ENCODE measurements around the gene TIMM44. TPM values are rescaled to one million over a fixed set of nuclear protein-coding genes. Genes with fewer than 3 reads are reported as not detected.
A peak's percentile ranks its signal among the peaks of the same experiment; 100 is the strongest.

TIMM44 gene
- total RNA-seq, 4 donors from 2014 or later = 53.9 to 168 (median 94.1) TPM

DNA sequence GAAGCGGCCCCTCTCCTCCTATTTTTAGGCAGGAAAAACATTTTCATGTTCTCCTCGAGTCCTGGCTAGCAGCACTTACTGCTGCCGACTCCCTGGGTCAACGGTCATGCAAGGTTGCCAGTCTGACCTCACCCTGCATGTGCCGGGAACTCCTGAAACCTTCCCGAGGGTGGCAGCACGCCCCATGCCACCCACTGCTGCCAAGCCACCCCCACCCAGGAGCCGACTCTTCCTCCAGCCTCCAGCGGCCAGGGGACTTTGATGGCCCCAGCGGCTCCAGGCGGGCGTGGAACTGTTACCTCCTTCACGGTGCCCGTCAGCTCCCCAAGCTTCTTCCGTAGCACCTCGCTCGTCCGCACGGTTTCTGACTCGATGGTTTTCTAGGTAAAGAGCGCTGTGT lies 8.7 kb downstream of the TIMM44 start:
- no peak overlapping the region for H3K27ac ChIP-seq
- intact Hi-C loops (cut with DNase I; ENCODE audit: low total_unique reads) = no loop called here

DNA sequence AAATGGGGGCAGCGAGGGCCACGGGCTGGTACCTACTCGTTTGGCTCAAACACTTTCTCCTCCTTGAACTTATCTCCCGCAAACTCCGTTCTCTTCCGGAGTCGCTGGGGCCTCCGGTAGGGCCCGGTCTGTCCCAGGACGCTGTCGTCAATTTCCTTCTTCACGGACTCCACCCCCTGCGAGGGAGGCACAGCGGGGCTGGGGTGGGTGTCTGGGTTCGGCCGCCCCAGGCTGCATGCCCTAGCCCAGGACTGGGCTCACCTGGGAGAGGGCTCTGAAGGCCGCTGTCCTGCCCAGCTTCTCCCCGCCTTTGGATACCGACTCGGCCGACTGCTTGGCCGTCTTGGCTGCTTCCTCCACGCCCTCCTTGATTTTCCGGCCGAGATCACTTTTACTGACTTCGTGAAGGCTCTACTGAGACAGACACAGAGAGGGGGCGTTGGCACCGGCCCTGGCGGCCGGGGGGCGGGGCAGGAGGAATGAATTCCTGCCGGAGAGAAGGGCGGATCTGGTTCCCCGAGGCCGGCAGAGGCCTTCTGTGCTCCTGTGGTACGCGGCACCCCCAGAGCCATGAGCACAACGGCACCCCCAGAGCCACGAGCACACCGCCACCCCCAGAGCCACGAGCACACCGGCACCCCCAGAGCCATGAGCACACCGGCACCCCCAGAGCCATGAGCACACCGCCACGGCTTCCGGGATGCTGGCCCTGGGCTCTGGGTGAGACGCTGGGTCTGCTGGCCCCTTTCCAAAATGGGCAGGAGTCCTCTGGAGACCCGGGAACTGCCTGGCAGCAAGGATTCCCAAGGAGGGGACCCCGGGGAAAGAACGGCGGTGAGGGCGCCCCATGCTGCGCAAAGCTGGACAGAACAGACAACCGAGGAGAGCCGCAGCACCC lies 9.4 kb downstream of the TIMM44 start:
- Histone ChIP-seq H3K27me3 (no peaks in the 10 kb centered on the region), H3K27ac (no peak overlapping the region), H3K36me3 (peaks cover 0 to 88% of the 10 kb centered on the region in 2 donors), H3K9me3 (no peaks in the 10 kb centered on the region), H3K4me3 (no peak overlapping the region), H3K4me1 (no peaks in the 10 kb centered on the region)
- no peak for TF ChIP-seq POLR2A (IDR thresholded peaks at IDR 0.05)
- TF ChIP-seq, protein P1, sequence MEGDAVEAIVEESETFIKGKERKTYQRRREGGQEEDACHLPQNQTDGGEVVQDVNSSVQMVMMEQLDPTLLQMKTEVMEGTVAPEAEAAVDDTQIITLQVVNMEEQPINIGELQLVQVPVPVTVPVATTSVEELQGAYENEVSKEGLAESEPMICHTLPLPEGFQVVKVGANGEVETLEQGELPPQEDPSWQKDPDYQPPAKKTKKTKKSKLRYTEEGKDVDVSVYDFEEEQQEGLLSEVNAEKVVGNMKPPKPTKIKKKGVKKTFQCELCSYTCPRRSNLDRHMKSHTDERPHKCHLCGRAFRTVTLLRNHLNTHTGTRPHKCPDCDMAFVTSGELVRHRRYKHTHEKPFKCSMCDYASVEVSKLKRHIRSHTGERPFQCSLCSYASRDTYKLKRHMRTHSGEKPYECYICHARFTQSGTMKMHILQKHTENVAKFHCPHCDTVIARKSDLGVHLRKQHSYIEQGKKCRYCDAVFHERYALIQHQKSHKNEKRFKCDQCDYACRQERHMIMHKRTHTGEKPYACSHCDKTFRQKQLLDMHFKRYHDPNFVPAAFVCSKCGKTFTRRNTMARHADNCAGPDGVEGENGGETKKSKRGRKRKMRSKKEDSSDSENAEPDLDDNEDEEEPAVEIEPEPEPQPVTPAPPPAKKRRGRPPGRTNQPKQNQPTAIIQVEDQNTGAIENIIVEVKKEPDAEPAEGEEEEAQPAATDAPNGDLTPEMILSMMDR (IDR thresholded peaks at IDR 0.05 in 4 of 5, conservative IDR thresholded peaks at IDR 0.05 in 1 of 5) = no peak
- DNase-seq (no peak), ATAC-seq (no peak)
- intact Hi-C loops (cut with DNase I; ENCODE audit: low total_unique reads) (no loop called here), in situ Hi-C loops (cut with MboI; ENCODE audit: low sequenced_read_pairs in 4 of 4) (no loop called here)

More for the DNA sequence above, 8.7 kb downstream of the TIMM44 start:
- TF ChIP-seq, protein P1 (IDR thresholded peaks at IDR 0.05 in 4 of 5, conservative IDR thresholded peaks at IDR 0.05 in 1 of 5) = no peak
- no peak for TF ChIP-seq POLR2A (IDR thresholded peaks at IDR 0.05)
- Histone ChIP-seq H3K4me3 (no peak overlapping the region), H3K9me3 (no peaks in the 10 kb centered on the region), H3K27me3 (no peaks in the 10 kb centered on the region), H3K4me1 (no peaks in the 10 kb centered on the region), H3K36me3 (peaks cover 0 to 93% of the 10 kb centered on the region in 2 donors)
- DNase-seq (no peak), ATAC-seq (no peak)
- in situ Hi-C loops (cut with MboI; ENCODE audit: low sequenced_read_pairs in 4 of 4) = no loop called here

DNA sequence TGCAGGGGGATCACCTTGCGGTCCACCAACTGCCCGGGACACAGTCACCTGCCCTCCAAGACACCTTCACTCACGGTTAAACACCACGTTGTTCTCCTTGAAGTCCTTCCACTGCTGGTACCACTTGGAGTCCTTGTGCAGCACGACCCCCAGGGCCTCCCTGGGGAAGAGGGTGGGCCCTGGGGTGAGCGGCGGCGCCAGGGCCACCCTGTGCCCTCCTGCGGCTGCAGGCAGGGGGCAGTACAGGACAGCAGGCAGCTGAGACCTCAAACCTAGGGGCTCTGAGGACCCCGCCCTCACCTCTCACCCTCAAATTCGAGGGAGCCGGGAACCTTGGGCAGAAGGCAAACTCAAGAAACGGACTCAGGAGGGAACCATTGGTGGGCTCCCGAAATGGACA lies 10.1 kb downstream of the TIMM44 start:
- DNase-seq (no peak), ATAC-seq (no peak)
- in situ Hi-C loops (cut with MboI; ENCODE audit: low sequenced_read_pairs in 4 of 4) (no loop called here), intact Hi-C loops (cut with DNase I; ENCODE audit: low total_unique reads) (no loop called here)
- no peaks in the 10 kb centered on the region for H3K27me3 ChIP-seq
- peaks cover 0 to 81% of the 10 kb centered on the region in 2 donors for H3K36me3 ChIP-seq
- no peaks in the 10 kb centered on the region for H3K9me3 ChIP-seq
- no peak overlapping the region for H3K4me3 ChIP-seq
- TF ChIP-seq, protein P1 (IDR thresholded peaks at IDR 0.05 in 4 of 5, conservative IDR thresholded peaks at IDR 0.05 in 1 of 5) = peak in 1 of 5 experiments; percentile 15
- no peak for TF ChIP-seq POLR2A (IDR thresholded peaks at IDR 0.05)
- H3K27ac ChIP-seq = no peak overlapping the region
- peaks cover 0 to 3% of the 10 kb centered on the region in 2 donors for H3K4me1 ChIP-seq

DNA sequence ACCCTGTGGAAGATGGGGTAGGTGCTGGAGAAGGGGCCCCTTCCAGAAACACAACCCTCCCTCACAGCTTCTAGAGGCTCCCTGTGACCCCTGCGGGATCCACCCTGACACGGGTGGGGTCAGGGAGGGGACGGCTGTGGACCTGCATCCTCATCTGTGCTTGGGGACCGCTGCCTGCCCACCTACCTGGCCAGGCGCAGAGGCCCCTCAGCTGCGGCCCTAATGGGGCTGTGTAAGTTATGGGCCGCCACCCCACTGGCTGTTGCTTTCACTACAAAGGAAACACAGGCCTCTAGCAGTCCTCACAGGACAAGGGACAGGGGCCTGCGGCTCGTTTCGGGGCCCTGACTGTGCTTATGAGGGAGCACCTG lies 10.6 kb downstream of the TIMM44 start:
- Histone ChIP-seq H3K4me1 (peaks cover 3 to 8% of the 10 kb centered on the region in 2 donors), H3K9me3 (no peaks in the 10 kb centered on the region), H3K27me3 (no peaks in the 10 kb centered on the region), H3K4me3 (no peak overlapping the region), H3K27ac (no peak overlapping the region), H3K36me3 (peaks cover 0 to 76% of the 10 kb centered on the region in 2 donors)
- intact Hi-C loops (cut with DNase I; ENCODE audit: low total_unique reads) (no loop called here), in situ Hi-C loops (cut with MboI; ENCODE audit: low sequenced_read_pairs in 4 of 4) (no loop called here)
- TF ChIP-seq, protein P1 (IDR thresholded peaks at IDR 0.05 in 4 of 5, conservative IDR thresholded peaks at IDR 0.05 in 1 of 5) = no peak
- no peak for TF ChIP-seq POLR2A (IDR thresholded peaks at IDR 0.05)
- DNase-seq (no peak), ATAC-seq (no peak)

Data from gastrocnemius medialis (tissue), 4 donors.